Mucosa of rectum (tissue), 2 donors: ENCODE measurements around the gene KLF2.

Source experiments
- H3K27ac ChIP-seq, 2 donors: one replicate each; pipeline ENCODE4 v1.7.0; 2013; ENCODE audit warnings: inconsistent platforms in 2 of 2, low read depth in 2 of 2, low read length in 2 of 2
- H3K27me3 ChIP-seq, 2 donors: one replicate each; pipeline ENCODE4 v1.7.0; 2013; ENCODE audit warnings: low read length in 2 of 2; ENCODE audit not compliant: control insufficient read depth in 2 of 2, insufficient read depth in 2 of 2
- H3K36me3 ChIP-seq, 2 donors: one replicate each; pipeline ENCODE4 v1.7.0; 2013; ENCODE audit warnings: low read length in 2 of 2; ENCODE audit not compliant: control insufficient read depth in 2 of 2, insufficient read depth in 2 of 2
- H3K4me1 ChIP-seq, 2 donors: one replicate each; pipeline ENCODE4 v1.7.0; 2013; ENCODE audit warnings: low read length in 2 of 2, mild to moderate bottlenecking in 1 of 2; ENCODE audit not compliant: control insufficient read depth in 2 of 2, insufficient read depth in 2 of 2
- H3K4me3 ChIP-seq, 2 donors: one replicate each; pipeline ENCODE4 v1.7.0; 2013; ENCODE audit warnings: low read length in 2 of 2
- H3K9ac ChIP-seq, 2 donors: one replicate each; pipeline ENCODE4 v1.7.0; 2013; ENCODE audit warnings: low read length in 2 of 2, low read depth in 1 of 2, mild to moderate bottlenecking in 1 of 2
- H3K9me3 ChIP-seq, 2 donors: one replicate each; pipeline ENCODE4 v1.7.0; 2013; ENCODE audit warnings: low read length in 2 of 2; ENCODE audit not compliant: control insufficient read depth in 2 of 2
- donor health status: healthy.
- donor health status: Normal muscosa, but diverticular disease.

The KLF2 gene

GRCh38 chr19:16369306-16369663, 44.7 kb downstream of the KLF2 start:
- no peak overlapping the region for H3K27ac ChIP-seq
- no peaks in the 10 kb centered on the region for H3K9me3 ChIP-seq
- no peak overlapping the region for H3K9ac ChIP-seq
- H3K4me3 ChIP-seq, result no peak overlapping the region
- peaks cover 0 to 5% of the 10 kb centered on the region in 2 donors for H3K27me3 ChIP-seq
- H3K36me3 ChIP-seq, result peaks cover 0 to 4% of the 10 kb centered on the region in 2 donors
- H3K4me1 ChIP-seq, result peaks cover 30 to 45% of the 10 kb centered on the region in 2 donors

GRCh38 chr19:16369664-16370576, 45.3 kb downstream of the KLF2 start:
- peak overlapping the region in 1 of 2 donors; percentile 14 for H3K9ac ChIP-seq
- peaks cover 0 to 5% of the 10 kb centered on the region in 2 donors for H3K27me3 ChIP-seq
- H3K9me3 ChIP-seq, result no peaks in the 10 kb centered on the region
- no peak overlapping the region for H3K4me3 ChIP-seq
- H3K27ac ChIP-seq, result peak overlapping the region in 1 of 2 donors; percentile 79
- H3K4me1 ChIP-seq, result peaks cover 30 to 44% of the 10 kb centered on the region in 2 donors
- H3K36me3 ChIP-seq, result peaks cover 5 to 10% of the 10 kb centered on the region in 2 donors

- Histone ChIP-seq H3K4me3 (peak overlapping the region in 1 of 2 donors; percentile 15), H3K27ac (peak overlapping the region; percentile 57 to 79), H3K4me1 (peaks cover 24 to 35% of the 10 kb centered on the region in 2 donors)
Observed at GRCh38 chr19:16370641-16371391, 46.2 kb downstream of the KLF2 start.

GRCh38 chr19:16371540-16371986, 46.9 kb downstream of the KLF2 start:
- H3K4me3 ChIP-seq, result peak overlapping the region in 1 of 2 donors; percentile 42
- peaks cover 14 to 24% of the 10 kb centered on the region in 2 donors for H3K36me3 ChIP-seq
- H3K27ac ChIP-seq, result peak overlapping the region; percentile 71 to 79
- peaks cover 21 to 33% of the 10 kb centered on the region in 2 donors for H3K4me1 ChIP-seq
- H3K9ac ChIP-seq, result peak overlapping the region in 1 of 2 donors; percentile 46
- H3K9me3 ChIP-seq, result no peaks in the 10 kb centered on the region
- peaks cover 0 to 5% of the 10 kb centered on the region in 2 donors for H3K27me3 ChIP-seq

More at GRCh38 chr19:16370641-16371391, 46.2 kb downstream of the KLF2 start:
- peak overlapping the region in 1 of 2 donors; percentile 41 for H3K9ac ChIP-seq
- H3K27me3 ChIP-seq, result peaks cover 0 to 5% of the 10 kb centered on the region in 2 donors
- H3K9me3 ChIP-seq, result no peaks in the 10 kb centered on the region
- H3K36me3 ChIP-seq, result peaks cover 11 to 17% of the 10 kb centered on the region in 2 donors

- peaks cover 0 to 5% of the 10 kb centered on the region in 2 donors for H3K27me3 ChIP-seq
- peaks cover 21 to 33% of the 10 kb centered on the region in 2 donors for H3K4me1 ChIP-seq
- peak overlapping the region; percentile 35 to 46 for H3K9ac ChIP-seq
- peak overlapping the region; percentile 71 to 79 for H3K27ac ChIP-seq
- peak overlapping the region in 1 of 2 donors; percentile 42 for H3K4me3 ChIP-seq
- peaks cover 19 to 29% of the 10 kb centered on the region in 2 donors for H3K36me3 ChIP-seq
- no peaks in the 10 kb centered on the region for H3K9me3 ChIP-seq
Observed at GRCh38 chr19:16372065-16372915, 47.7 kb downstream of the KLF2 start.

- Histone ChIP-seq H3K9me3 (no peaks in the 10 kb centered on the region), H3K27me3 (peaks cover 0 to 3% of the 10 kb centered on the region in 2 donors), H3K9ac (peak overlapping the region in 1 of 2 donors; percentile 49), H3K4me3 (no peak overlapping the region), H3K36me3 (peaks cover 22 to 33% of the 10 kb centered on the region in 2 donors), H3K27ac (peak overlapping the region in 1 of 2 donors; percentile 79), H3K4me1 (peaks cover 21 to 33% of the 10 kb centered on the region in 2 donors)
Observed at GRCh38 chr19:16373079-16373478, 48.5 kb downstream of the KLF2 start.

- Histone ChIP-seq H3K4me1 (peaks cover 21 to 33% of the 10 kb centered on the region in 2 donors), H3K27ac (peak overlapping the region in 1 of 2 donors; percentile 79), H3K9me3 (no peaks in the 10 kb centered on the region), H3K4me3 (no peak overlapping the region), H3K36me3 (peaks cover 22 to 33% of the 10 kb centered on the region in 2 donors), H3K27me3 (no peaks in the 10 kb centered on the region), H3K9ac (no peak overlapping the region)
Observed at GRCh38 chr19:16373532-16373931, 48.9 kb downstream of the KLF2 start.

GRCh38 chr19:16373989-16374388, 49.4 kb downstream of the KLF2 start:
- Histone ChIP-seq H3K4me3 (no peak overlapping the region), H3K9ac (no peak overlapping the region), H3K27me3 (no peaks in the 10 kb centered on the region), H3K4me1 (peaks cover 21 to 33% of the 10 kb centered on the region in 2 donors), H3K36me3 (peaks cover 22 to 33% of the 10 kb centered on the region in 2 donors), H3K9me3 (no peaks in the 10 kb centered on the region), H3K27ac (no peak overlapping the region)

- no peak overlapping the region for H3K27ac ChIP-seq
- no peak overlapping the region for H3K4me3 ChIP-seq
- H3K9me3 ChIP-seq, result no peaks in the 10 kb centered on the region
- peaks cover 22 to 34% of the 10 kb centered on the region in 2 donors for H3K36me3 ChIP-seq
- no peak overlapping the region for H3K9ac ChIP-seq
- H3K4me1 ChIP-seq, result peaks cover 21 to 33% of the 10 kb centered on the region in 2 donors
- H3K27me3 ChIP-seq, result no peaks in the 10 kb centered on the region
Observed at GRCh38 chr19:16374436-16374835, 49.8 kb downstream of the KLF2 start.
